ENCODE data around the gene RALGDS.

- TF ChIP-seq CEBPB (IDR thresholded peaks at IDR 0.05) (no peak), YY1 (IDR thresholded peaks at IDR 0.05; ENCODE audit: low read depth) (no peak), MAX (IDR thresholded peaks at IDR 0.05) (no peak), EP300 (IDR thresholded peaks at IDR 0.05; ENCODE audit: borderline replicate concordance) (no peak), ZBTB7A (IDR thresholded peaks at IDR 0.05; ENCODE audit: low read depth) (no peak), NFIC (IDR thresholded peaks at IDR 0.05) (no peak), TAF1 (IDR thresholded peaks at IDR 0.05; ENCODE audit: low read depth) (no peak), RAD21 (IDR thresholded peaks at IDR 0.05; ENCODE audit: low read depth) (no peak), REST (IDR thresholded peaks at IDR 0.05; ENCODE audit: low read depth) (no peak)
These were observed 13.8 kb downstream of the RALGDS start for GRCh38 chr9:133107245-133107722.
